CD14-positive monocyte (primary cell): Measurements from ENCODE around the gene ANKRD29. TPM values are rescaled to one million over a fixed set of nuclear protein-coding genes. Genes with fewer than 3 reads are reported as not detected.
"Not testable (repeated sequence)": the region's sequence is repeated elsewhere in the genome, so short reads cannot be mapped to it uniquely, and the experiment has no call there.

Experiments used
- DNase-seq, 3 donors: peaks; one replicate each; pipeline ENCODE4 v3.0.0-alpha.2; 2011 to 2022
- H2AFZ ChIP-seq: 2 replicates; pipeline ENCODE4 v1.6.0; 2012; ENCODE audit warnings: mild to moderate bottlenecking, low read depth, low read length, inconsistent platforms; ENCODE audit not compliant: insufficient read depth, poor library complexity, severe bottlenecking
- H3K27ac ChIP-seq, 2 donors: 1 replicate in 1 of 2; 2 replicates in 1 of 2; pipeline ENCODE4 v1.5.1; 2012 to 2013; ENCODE audit warnings: low read length in 2 of 2, control low read depth in 1 of 2, inconsistent platforms in 1 of 2, low read depth in 1 of 2, mild to moderate bottlenecking in 1 of 2
- H3K27me3 ChIP-seq, 2 donors: one replicate each; pipeline versions ENCODE4 v1.6.0 to v1.6.1; 2011 to 2013; ENCODE audit warnings: low read length in 2 of 2; ENCODE audit not compliant: control insufficient read depth in 2 of 2, insufficient read depth in 2 of 2
- H3K36me3 ChIP-seq, 2 donors: replicated peaks in 1 of 2; 1 replicate in 1 of 2; 2 replicates in 1 of 2; pipeline versions ENCODE4 v1.5.1 to v1.6.1; 2012 to 2013; ENCODE audit warnings: low read length in 2 of 2, control low read depth in 1 of 2, inconsistent platforms in 1 of 2, mild to moderate bottlenecking in 1 of 2; ENCODE audit not compliant: insufficient read depth in 2 of 2, control insufficient read depth in 1 of 2
- H3K4me1 ChIP-seq, 2 donors: 1 replicate in 1 of 2; 2 replicates in 1 of 2; pipeline versions ENCODE4 v1.5.1 to v1.6.1; 2012 to 2013; ENCODE audit warnings: low read length in 2 of 2, control low read depth in 1 of 2, inconsistent platforms in 1 of 2, mild to moderate bottlenecking in 1 of 2, moderate library complexity in 1 of 2; ENCODE audit not compliant: insufficient read depth in 2 of 2, control insufficient read depth in 1 of 2
- H3K4me2 ChIP-seq: replicated peaks from 2 replicates; pipeline ENCODE3; 2012; ENCODE audit warnings: low read length, moderate library complexity, mild to moderate bottlenecking; ENCODE audit not compliant: poor library complexity, severe bottlenecking; ENCODE audit errors: extremely low read depth
- H3K4me3 ChIP-seq, 3 experiments: fragments of 200-600 bp in 1 of 3; sonication (generic) in 1 of 3; replicated peaks in 1 of 3; 1 replicate in 2 of 3; 2 replicates in 1 of 3; pipeline ENCODE4 v1.5.1; 2011 to 2013; ENCODE audit warnings: low read length in 3 of 3, mild to moderate bottlenecking in 3 of 3, control low read depth in 2 of 3, low read depth in 2 of 3, inconsistent platforms in 1 of 3, moderate library complexity in 1 of 3
- H3K79me2 ChIP-seq: 2 replicates; pipeline ENCODE4 v1.6.0; 2012; ENCODE audit warnings: mild to moderate bottlenecking, control low read depth, inconsistent platforms, low read length, moderate library complexity; ENCODE audit not compliant: insufficient read depth
- H3K9ac ChIP-seq: 2 replicates; pipeline ENCODE4 v1.6.0; 2017; ENCODE audit warnings: low read length, mild to moderate bottlenecking; ENCODE audit not compliant: insufficient read depth, poor library complexity, severe bottlenecking
- H3K9me3 ChIP-seq, 2 donors: replicated peaks in 1 of 2; 1 replicate in 1 of 2; 2 replicates in 1 of 2; pipeline versions ENCODE4 v1.5.1 to v1.6.1; 2012 to 2013; ENCODE audit warnings: low read length in 2 of 2, control low read depth in 1 of 2; ENCODE audit not compliant: control insufficient read depth in 1 of 2, insufficient read depth in 1 of 2
- H4K20me1 ChIP-seq: 2 replicates; pipeline ENCODE4 v1.6.0; 2012; ENCODE audit warnings: mild to moderate bottlenecking, low read length, control low read depth, moderate library complexity; ENCODE audit not compliant: insufficient read depth
- H3K27ac Mint-ChIP-seq, 7 donors: one replicate each; pipeline ENCODE4 v1.8.0; 2020; ENCODE audit warnings: mild to moderate bottlenecking in 7 of 7, mixed read lengths in 7 of 7, moderate library complexity in 6 of 7, inconsistent platforms in 2 of 7
- H3K27me3 Mint-ChIP-seq, 3 donors: one replicate each; pipeline ENCODE4 v1.8.0; 2021 to 2022; ENCODE audit warnings: low read depth in 3 of 3, mild to moderate bottlenecking in 3 of 3, mixed read lengths in 3 of 3, moderate library complexity in 3 of 3, inconsistent platforms in 1 of 3
- H3K36me3 Mint-ChIP-seq, 2 donors: one replicate each; pipeline ENCODE4 v1.8.0; 2020; ENCODE audit warnings: mixed read lengths in 2 of 2, inconsistent platforms in 1 of 2, mild to moderate bottlenecking in 1 of 2
- H3K4me1 Mint-ChIP-seq: one replicate; pipeline ENCODE4 v1.8.0; 2020; ENCODE audit warnings: mild to moderate bottlenecking, mixed read lengths
- H3K4me3 Mint-ChIP-seq, 2 donors: one replicate each; pipeline ENCODE4 v1.8.0; 2020; ENCODE audit warnings: mild to moderate bottlenecking in 2 of 2, mixed read lengths in 2 of 2, moderate library complexity in 1 of 2
- H3K9me3 Mint-ChIP-seq, 7 donors: one replicate each; pipeline ENCODE4 v1.8.0; 2020 to 2022; ENCODE audit warnings: mixed read lengths in 7 of 7, mild to moderate bottlenecking in 6 of 7, moderate library complexity in 6 of 7, inconsistent platforms in 2 of 7
- WGBS: methylation state at CpG from one replicate; pipeline ENCODE4 v1.1.5; 2013; ENCODE audit warnings: missing lambda C conversion rate; ENCODE audit not compliant: insufficient coverage; 5-methylcytosine and 5-hydroxymethylcytosine counted together
- intact Hi-C, 2 donors: fragments of 100-400 bp; cut with micrococcal nuclease; formaldehyde crosslinking; loops; one replicate each; pipeline versions ENCODE4 v1.15.0 to v1.15.1; 2023
- polyA plus RNA-seq, 3 donors: library from polyadenylated mRNA; depleted of rRNA in 1 of 3; unstranded in 2 of 3; stranded (reverse) in 1 of 3; fragments of 300-500 nt in 2 of 3; fragments of >200 nt in 1 of 3; fragmentation: Illumina TruSeq in 2 of 3; gene quantifications; 1 replicate in 2 of 3; 2 replicates in 1 of 3; pipeline ENCODE4 v1.2.3, GENCODE V29; 2012 to 2021
- TF ChIP-seq, protein P1 (sequence below): fragments of 200-600 bp; IDR thresholded peaks from one replicate; pipeline ENCODE4 v1.8.0; 2022; ENCODE audit warnings: antibody characterized with exemption, mild to moderate bottlenecking

ANKRD29 gene
- polyA plus RNA-seq, 3 donors, result 0.03 to 0.11 TPM; not detected in 1

DNA sequence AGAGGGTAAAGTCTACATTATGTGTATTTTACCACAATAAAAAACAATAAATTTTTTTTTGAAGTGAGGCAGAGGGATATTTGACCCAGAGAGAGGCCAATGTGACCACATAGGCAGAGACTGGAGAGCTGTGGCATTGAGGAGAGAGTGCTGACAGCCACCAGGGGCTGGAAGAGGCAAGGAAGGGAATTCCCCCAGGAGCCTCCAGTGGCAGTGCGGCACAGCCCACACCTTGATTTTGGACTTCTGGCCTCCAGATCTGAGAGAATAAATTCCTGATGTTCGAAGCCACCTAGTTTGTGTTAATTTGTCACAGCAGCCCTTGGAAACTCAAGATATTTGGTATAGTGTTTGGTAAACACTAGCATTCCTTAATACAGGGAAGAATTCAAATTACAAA is 22.7 kb downstream of the ANKRD29 start:
- peaks cover 7 to 17% (median 11%) of the 10 kb centered on the region in 7 donors for H3K9me3 Mint-ChIP-seq
- no peaks in the 10 kb centered on the region for H3K36me3 Mint-ChIP-seq
- intact Hi-C loops, result no loop called here

DNA sequence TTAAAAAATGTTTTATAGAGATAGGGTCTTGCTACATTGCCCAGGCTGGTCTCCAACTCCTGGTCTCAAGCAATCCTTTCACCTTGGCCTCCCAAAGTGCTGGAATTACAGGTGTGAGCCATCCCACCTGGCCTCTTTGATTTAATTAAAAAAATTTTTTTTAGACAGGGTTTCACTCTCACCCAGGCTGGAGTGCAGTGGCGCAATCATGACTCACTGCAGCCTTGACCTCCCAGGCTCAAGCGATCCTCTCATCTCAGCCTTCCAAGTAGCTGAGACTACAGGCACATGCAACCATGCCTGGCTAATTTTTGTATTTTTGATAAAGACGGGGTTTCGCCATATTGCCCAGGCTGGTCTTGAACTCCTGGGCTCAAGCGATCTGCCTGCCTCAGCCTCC is 26.3 kb downstream of the ANKRD29 start:
- H3K4me2 ChIP-seq, H3K27me3 ChIP-seq, H3K4me3 ChIP-seq, H3K79me2 ChIP-seq, H2AFZ ChIP-seq, H3K27ac Mint-ChIP-seq, H4K20me1 ChIP-seq, H3K27me3 Mint-ChIP-seq, intact Hi-C loops, DNase-seq, H3K36me3 Mint-ChIP-seq, H3K9ac ChIP-seq, H3K36me3 ChIP-seq, H3K9me3 Mint-ChIP-seq, H3K4me1 ChIP-seq, H3K4me3 Mint-ChIP-seq, H3K27ac ChIP-seq, H3K9me3 ChIP-seq, H3K4me1 Mint-ChIP-seq: not testable (repeated sequence)
- no CpG with 5 or more reads among the region's 5 CpGs for WGBS

More for the DNA sequence above, 22.7 kb downstream of the ANKRD29 start:
- Mint-ChIP-seq H3K4me1 (peaks cover 4% of the 10 kb centered on the region), H3K4me3 (no peak overlapping the region), H3K27me3 (peaks cover 0 to 2% (median 1%) of the 10 kb centered on the region in 3 donors), H3K27ac (no peak overlapping the region)
- H3K27me3 ChIP-seq, result no peaks in the 10 kb centered on the region
- H3K4me2 ChIP-seq, result no peak overlapping the region
- no peak overlapping the region for H2AFZ ChIP-seq
- peaks cover 0 to 15% of the 10 kb centered on the region in 2 donors for H3K9me3 ChIP-seq
- H3K4me1 ChIP-seq, result no peaks in the 10 kb centered on the region
- H3K27ac ChIP-seq, result no peak overlapping the region
- no peak overlapping the region for H3K9ac ChIP-seq
- 100% methylated on average over 1 of the region's 2 CpGs for WGBS
- H3K36me3 ChIP-seq, result no peaks in the 10 kb centered on the region
- TF ChIP-seq, protein P1, sequence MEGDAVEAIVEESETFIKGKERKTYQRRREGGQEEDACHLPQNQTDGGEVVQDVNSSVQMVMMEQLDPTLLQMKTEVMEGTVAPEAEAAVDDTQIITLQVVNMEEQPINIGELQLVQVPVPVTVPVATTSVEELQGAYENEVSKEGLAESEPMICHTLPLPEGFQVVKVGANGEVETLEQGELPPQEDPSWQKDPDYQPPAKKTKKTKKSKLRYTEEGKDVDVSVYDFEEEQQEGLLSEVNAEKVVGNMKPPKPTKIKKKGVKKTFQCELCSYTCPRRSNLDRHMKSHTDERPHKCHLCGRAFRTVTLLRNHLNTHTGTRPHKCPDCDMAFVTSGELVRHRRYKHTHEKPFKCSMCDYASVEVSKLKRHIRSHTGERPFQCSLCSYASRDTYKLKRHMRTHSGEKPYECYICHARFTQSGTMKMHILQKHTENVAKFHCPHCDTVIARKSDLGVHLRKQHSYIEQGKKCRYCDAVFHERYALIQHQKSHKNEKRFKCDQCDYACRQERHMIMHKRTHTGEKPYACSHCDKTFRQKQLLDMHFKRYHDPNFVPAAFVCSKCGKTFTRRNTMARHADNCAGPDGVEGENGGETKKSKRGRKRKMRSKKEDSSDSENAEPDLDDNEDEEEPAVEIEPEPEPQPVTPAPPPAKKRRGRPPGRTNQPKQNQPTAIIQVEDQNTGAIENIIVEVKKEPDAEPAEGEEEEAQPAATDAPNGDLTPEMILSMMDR, result no peak
- no peaks in the 10 kb centered on the region for H4K20me1 ChIP-seq
- H3K4me3 ChIP-seq, result no peak overlapping the region
- H3K79me2 ChIP-seq, result no peaks in the 10 kb centered on the region
- DNase-seq, result no peak
